Trophoblast cell (in vitro differentiated cells and primary cell): ENCODE results near the gene MVP.

ENCODE experiments used
- DNase-seq, 2 donors: peaks; one replicate each; pipeline ENCODE4 v3.0.0-alpha.2; 2016
- H2AFZ ChIP-seq: 2 replicates; pipeline ENCODE4 v1.6.1; 2013; ENCODE audit warnings: low read length, moderate library complexity, mild to moderate bottlenecking; ENCODE audit not compliant: insufficient read depth, poor library complexity
- H2AK5ac ChIP-seq: 2 replicates; pipeline ENCODE4 v1.6.1; 2013; ENCODE audit warnings: mild to moderate bottlenecking, low read length
- H2BK120ac ChIP-seq: 2 replicates; pipeline ENCODE4 v1.6.1; 2013; ENCODE audit warnings: low read length, mild to moderate bottlenecking, moderate library complexity; ENCODE audit not compliant: insufficient read depth, poor library complexity
- H2BK12ac ChIP-seq: 2 replicates; pipeline ENCODE4 v1.6.1; 2013; ENCODE audit warnings: mild to moderate bottlenecking, low read length, moderate library complexity
- H2BK5ac ChIP-seq: 2 replicates; pipeline ENCODE4 v1.6.1; 2013; ENCODE audit warnings: low read length, low read depth, moderate library complexity, mild to moderate bottlenecking; ENCODE audit not compliant: poor library complexity
- H3K14ac ChIP-seq: 2 replicates; pipeline ENCODE4 v1.6.1; 2013; ENCODE audit warnings: mild to moderate bottlenecking, low read length
- H3K18ac ChIP-seq: 2 replicates; pipeline ENCODE4 v1.6.1; 2013; ENCODE audit warnings: mild to moderate bottlenecking, low read length
- H3K23ac ChIP-seq: 2 replicates; pipeline ENCODE4 v1.6.1; 2013; ENCODE audit warnings: low read length
- H3K27ac ChIP-seq: 2 replicates; pipeline ENCODE4 v1.5.1; 2013; ENCODE audit warnings: low read depth, mild to moderate bottlenecking, inconsistent platforms, low read length, moderate library complexity
- H3K27me3 ChIP-seq: 2 replicates; pipeline ENCODE4 v1.6.1; 2013; ENCODE audit warnings: inconsistent platforms, mild to moderate bottlenecking, low read length, moderate library complexity; ENCODE audit not compliant: insufficient read depth
- H3K36me3 ChIP-seq, 2 experiments: 1 replicate in 1 of 2; 2 replicates in 1 of 2; pipeline ENCODE4 v1.6.1; 2013; ENCODE audit warnings: low read length in 2 of 2, mild to moderate bottlenecking in 2 of 2, moderate library complexity in 1 of 2; ENCODE audit not compliant: insufficient read depth in 2 of 2, control insufficient read depth in 1 of 2
- H3K4ac ChIP-seq: 2 replicates; pipeline ENCODE4 v1.6.1; 2013; ENCODE audit warnings: low read depth, mild to moderate bottlenecking, low read length, moderate library complexity
- H3K4me1 ChIP-seq, 2 experiments: 1 replicate in 1 of 2; 2 replicates in 1 of 2; pipeline ENCODE4 v1.6.1; 2013; ENCODE audit warnings: low read length in 2 of 2, mild to moderate bottlenecking in 2 of 2, moderate library complexity in 1 of 2; ENCODE audit not compliant: insufficient read depth in 2 of 2, control insufficient read depth in 1 of 2
- H3K4me2 ChIP-seq: 2 replicates; pipeline ENCODE4 v1.6.1; 2013; ENCODE audit warnings: inconsistent platforms, mild to moderate bottlenecking, low read length, moderate library complexity
- H3K4me3 ChIP-seq: 2 replicates; pipeline ENCODE4 v1.5.1; 2013; ENCODE audit warnings: mild to moderate bottlenecking, low read depth, low read length, inconsistent platforms
- H3K79me1 ChIP-seq: one replicate; pipeline ENCODE4 v1.6.1; 2013; ENCODE audit warnings: low read length
- H3K79me2 ChIP-seq: 2 replicates; pipeline ENCODE4 v1.6.1; 2013; ENCODE audit warnings: low read length, mild to moderate bottlenecking; ENCODE audit not compliant: control insufficient read depth, insufficient read depth, poor library complexity
- H3K9ac ChIP-seq: 2 replicates; pipeline ENCODE4 v1.6.1; 2013; ENCODE audit warnings: mild to moderate bottlenecking, low read length
- H3K9me3 ChIP-seq: 2 replicates; pipeline ENCODE4 v1.6.1; 2013; ENCODE audit warnings: low read depth, mild to moderate bottlenecking, control low read depth, inconsistent platforms, low read length; ENCODE audit not compliant: insufficient read depth
- H4K12ac ChIP-seq: 2 replicates; pipeline ENCODE4 v1.6.1; 2013; ENCODE audit warnings: low read depth, mild to moderate bottlenecking, low read length, moderate library complexity
- H4K8ac ChIP-seq: 2 replicates; pipeline ENCODE4 v1.6.1; 2013; ENCODE audit warnings: low read depth, mild to moderate bottlenecking, low read length, moderate library complexity
- H4K91ac ChIP-seq: one replicate; pipeline ENCODE4 v1.6.1; 2013; ENCODE audit warnings: low read depth, mild to moderate bottlenecking, low read length, moderate library complexity
- WGBS: extraction: QIAGEN DNeasy Blood & Tissue Kit; methylation state at CpG from one replicate; pipeline ENCODE4 v1.1.7; 2013; ENCODE audit warnings: missing lambda C conversion rate; ENCODE audit not compliant: insufficient read length, insufficient coverage; ENCODE audit errors: extremely low coverage; 5-methylcytosine and 5-hydroxymethylcytosine counted together

Gene MVP

GRCh38 chr16:29836623-29837022 lies 16.4 kb downstream of the MVP start:
- H2BK5ac ChIP-seq, result no peak overlapping the region
- no peaks in the 10 kb centered on the region for H3K79me1 ChIP-seq
- no peak overlapping the region for H3K4me2 ChIP-seq
- no CpG with 5 or more reads among the region's 15 CpGs for WGBS
- no peaks in the 10 kb centered on the region for H3K79me2 ChIP-seq
- H2AFZ ChIP-seq, result no peak overlapping the region
- no peak overlapping the region for H2BK12ac ChIP-seq
- no peak overlapping the region for H2AK5ac ChIP-seq
- no peak overlapping the region for H3K4ac ChIP-seq
- H3K27me3 ChIP-seq, result no peaks in the 10 kb centered on the region
- H3K27ac ChIP-seq, result no peak overlapping the region
- DNase-seq, result no peak
- H3K4me3 ChIP-seq, result no peak overlapping the region
- peaks cover 0 to 4% of the 10 kb centered on the region in 2 experiments for H3K36me3 ChIP-seq
- H3K9me3 ChIP-seq, result no peaks in the 10 kb centered on the region
- H4K8ac ChIP-seq, result no peak overlapping the region
- no peak overlapping the region for H4K12ac ChIP-seq
- no peaks in the 10 kb centered on the region for H3K4me1 ChIP-seq
- no peak overlapping the region for H4K91ac ChIP-seq
- H3K23ac ChIP-seq, result no peak overlapping the region
- no peak overlapping the region for H3K18ac ChIP-seq
- H3K14ac ChIP-seq, result no peak overlapping the region
- no peak overlapping the region for H2BK120ac ChIP-seq
- no peak overlapping the region for H3K9ac ChIP-seq

- H3K4me1 ChIP-seq, result no peaks in the 10 kb centered on the region
- no peak overlapping the region for H3K9ac ChIP-seq
- H2BK120ac ChIP-seq, result no peak overlapping the region
- H2BK5ac ChIP-seq, result no peak overlapping the region
- no peak overlapping the region for H3K27ac ChIP-seq
- H3K14ac ChIP-seq, result no peak overlapping the region
- no peaks in the 10 kb centered on the region for H3K9me3 ChIP-seq
- no peak overlapping the region for H4K91ac ChIP-seq
- H4K8ac ChIP-seq, result no peak overlapping the region
- no peak overlapping the region for H2BK12ac ChIP-seq
- WGBS, result no CpG with 5 or more reads among the region's 5 CpGs
- H2AK5ac ChIP-seq, result no peak overlapping the region
- no peaks in the 10 kb centered on the region for H3K79me2 ChIP-seq
- H4K12ac ChIP-seq, result no peak overlapping the region
- H3K4me2 ChIP-seq, result no peak overlapping the region
- no peak overlapping the region for H3K23ac ChIP-seq
- no peaks in the 10 kb centered on the region for H3K27me3 ChIP-seq
- H3K79me1 ChIP-seq, result no peaks in the 10 kb centered on the region
- no peak overlapping the region for H3K18ac ChIP-seq
- no peak overlapping the region for H3K4me3 ChIP-seq
- peaks cover 0 to 4% of the 10 kb centered on the region in 2 experiments for H3K36me3 ChIP-seq
- no peak overlapping the region for H3K4ac ChIP-seq
- H2AFZ ChIP-seq, result no peak overlapping the region
- no peak for DNase-seq
These were observed 17.6 kb downstream of the MVP start for GRCh38 chr16:29837841-29838240.

DNA sequence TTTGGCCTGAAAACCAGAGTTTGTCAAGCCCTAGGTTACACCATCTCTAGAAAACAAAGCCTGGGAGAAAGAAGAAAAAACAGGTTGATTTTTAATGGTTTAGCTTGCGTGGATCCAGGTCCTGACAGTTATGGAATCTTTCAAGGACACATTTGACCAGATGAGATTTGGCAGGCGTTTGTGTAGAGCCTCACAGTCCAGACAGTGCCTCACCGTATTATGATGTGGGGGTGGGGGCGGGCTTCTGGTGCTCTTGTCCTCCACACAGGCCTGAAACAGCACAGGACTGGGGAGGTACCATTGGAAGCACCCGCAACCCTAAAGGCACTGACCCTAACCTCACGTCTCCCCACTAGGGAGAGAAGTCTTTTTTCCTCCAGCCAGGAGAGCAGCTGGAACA lies 19.6 kb downstream of the MVP start:
- Histone ChIP-seq H3K23ac (no peak overlapping the region), H3K18ac (no peak overlapping the region), H3K4me2 (no peak overlapping the region), H3K14ac (no peak overlapping the region), H3K9ac (no peak overlapping the region), H2BK5ac (no peak overlapping the region), H3K9me3 (no peaks in the 10 kb centered on the region), H3K79me2 (no peaks in the 10 kb centered on the region), H3K4me1 (peaks cover 0 to 2% of the 10 kb centered on the region in 2 experiments), H2AK5ac (no peak overlapping the region), H3K27me3 (no peaks in the 10 kb centered on the region), H2BK12ac (no peak overlapping the region), H2AFZ (no peak overlapping the region), H4K12ac (no peak overlapping the region), H3K4ac (no peak overlapping the region), H3K36me3 (peaks cover 0 to 4% of the 10 kb centered on the region in 2 experiments), H3K4me3 (no peak overlapping the region), H3K79me1 (no peaks in the 10 kb centered on the region), H2BK120ac (no peak overlapping the region), H4K91ac (no peak overlapping the region), H4K8ac (no peak overlapping the region), H3K27ac (no peak overlapping the region)
- DNase-seq, result no peak
- WGBS, result no CpG with 5 or more reads among the region's 6 CpGs

DNA sequence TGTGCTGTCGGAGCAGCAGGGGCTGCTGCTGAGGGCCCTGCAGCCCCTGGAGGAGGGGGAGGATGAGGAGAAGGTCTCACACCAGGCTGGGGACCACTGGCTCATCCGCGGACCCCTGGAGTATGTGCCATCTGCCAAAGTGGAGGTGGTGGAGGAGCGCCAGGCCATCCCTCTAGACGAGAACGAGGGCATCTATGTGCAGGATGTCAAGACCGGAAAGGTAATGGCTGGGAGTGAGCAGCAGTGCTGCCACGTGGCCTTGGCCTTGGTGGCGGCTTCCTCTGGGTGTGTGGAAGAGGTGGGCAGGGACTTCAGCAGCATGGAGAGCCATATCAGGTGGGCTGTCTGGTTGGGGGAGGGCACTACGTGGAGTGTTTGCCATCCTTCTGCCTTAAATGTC lies 20.0 kb downstream of the MVP start:
- no peak overlapping the region for H3K4me3 ChIP-seq
- H2AK5ac ChIP-seq, result no peak overlapping the region
- no peak overlapping the region for H3K14ac ChIP-seq
- no CpG with 5 or more reads among the region's 10 CpGs for WGBS
- H3K79me1 ChIP-seq, result no peaks in the 10 kb centered on the region
- no peak overlapping the region for H2AFZ ChIP-seq
- no peak overlapping the region for H3K27ac ChIP-seq
- no peak overlapping the region for H2BK12ac ChIP-seq
- H3K79me2 ChIP-seq, result no peaks in the 10 kb centered on the region
- H2BK5ac ChIP-seq, result no peak overlapping the region
- H3K23ac ChIP-seq, result no peak overlapping the region
- no peak overlapping the region for H3K18ac ChIP-seq
- no peak overlapping the region for H4K8ac ChIP-seq
- H3K4ac ChIP-seq, result no peak overlapping the region
- no peak for DNase-seq
- no peaks in the 10 kb centered on the region for H3K27me3 ChIP-seq
- no peak overlapping the region for H3K9ac ChIP-seq
- H3K36me3 ChIP-seq, result peaks cover 0 to 4% of the 10 kb centered on the region in 2 experiments
- no peak overlapping the region for H2BK120ac ChIP-seq
- no peak overlapping the region for H4K12ac ChIP-seq
- H3K4me2 ChIP-seq, result no peak overlapping the region
- H3K9me3 ChIP-seq, result no peaks in the 10 kb centered on the region
- H4K91ac ChIP-seq, result no peak overlapping the region
- peaks cover 0 to 2% of the 10 kb centered on the region in 2 experiments for H3K4me1 ChIP-seq
